HCT116 (cell line): ENCODE data around the gene GABBR2. TPM values are rescaled to one million over a fixed set of nuclear protein-coding genes. Genes with fewer than 3 reads are reported as not detected.

ENCODE experiments used
- ATAC-seq: fragments of 200-7000 bp; cut with Tn5 transposase; 2 replicates; pipeline ENCODE4 v1.9.1; 2020; ENCODE audit warnings: mild to moderate bottlenecking, moderate library complexity
- BruUV-seq: library from RNA; stranded (reverse); fragments of 400-500 nt; replicated peaks from 2 replicates; lab custom pipeline; 2021; lab: Mats Ljungman, UMichigan
- CTCF ChIA-PET: fragments of 300-600 bp; sonication (Branson Sonifier 250); formaldehyde crosslinking; loops from one replicate; lab custom pipeline; 2021; ENCODE audit warnings: antibody characterized with exemption; lab: Charles Lee
- POLR2A ChIA-PET: fragments of 300-600, 350-600 bp; sonication (Branson Sonifier 250); formaldehyde crosslinking; loops from one replicate; lab custom pipeline; 2021; ENCODE audit warnings: antibody characterized with exemption; lab: Charles Lee
- RAD21 ChIA-PET, 2 experiments: fragments of 300-600 bp; sonication (Branson Sonifier 250); formaldehyde crosslinking; loops; one replicate each; lab custom pipeline; 2023; ENCODE audit warnings: low total read pairs in 2 of 2; ENCODE audit not compliant: uncharacterized antibody in 2 of 2, unreplicated experiment in 2 of 2, low non-redundant PET in 1 of 2; lab: Charles Lee
- DNase-seq: peaks from one replicate; pipeline ENCODE4 v3.0.0-alpha.2; 2010; ENCODE audit warnings: low read depth, low spot score
- H2AFZ ChIP-seq: fragments of 200-600 bp; shearing (Covaris generic), sonication (generic); 2 replicates; pipeline ENCODE4 v1.6.1; 2017; ENCODE audit warnings: low read depth, mixed run types, mixed read lengths, antibody characterized with exemption, low read length; ENCODE audit not compliant: poor library complexity, severe bottlenecking
- H3K27ac ChIP-seq: 2 replicates; pipeline ENCODE4 v1.5.1; 2012; ENCODE audit warnings: low read depth, low read length
- H3K27me3 ChIP-seq: fragments of 200-600 bp; sonication (generic); 2 replicates; pipeline ENCODE4 v1.6.1; 2016; ENCODE audit warnings: mixed run types, low read length, mixed read lengths; ENCODE audit not compliant: insufficient read depth
- H3K36me3 ChIP-seq, 2 experiments: fragments of 200-500 bp in 1 of 2; fragments of 200-600 bp in 1 of 2; sonication (Bioruptor generic) in 1 of 2; sonication (generic) in 1 of 2; 2 replicates each; pipeline versions ENCODE4 v1.5.1 to v1.6.1; 2014 to 2016; ENCODE audit warnings: low read length in 2 of 2, inconsistent platforms in 1 of 2, mixed read lengths in 1 of 2, mixed run types in 1 of 2; ENCODE audit not compliant: insufficient read depth in 2 of 2, control insufficient read depth in 1 of 2
- H3K4me1 ChIP-seq, 2 experiments: fragments of 200-600 bp in 1 of 2; sonication (generic) in 1 of 2; 2 replicates each; pipeline versions ENCODE4 v1.5.1 to v1.6.1; 2012 to 2017; ENCODE audit warnings: low read length in 2 of 2, inconsistent platforms in 1 of 2, mild to moderate bottlenecking in 1 of 2, mixed read lengths in 1 of 2, mixed run types in 1 of 2, moderate library complexity in 1 of 2; ENCODE audit not compliant: insufficient read depth in 2 of 2, control insufficient read depth in 1 of 2
- H3K4me2 ChIP-seq: fragments of 200-600 bp; sonication (generic); 2 replicates; pipeline ENCODE4 v1.6.1; 2017; ENCODE audit warnings: mixed run types, low read length, mixed read lengths
- H3K4me3 ChIP-seq, 2 experiments: fragments of 200-600 bp in 1 of 2; sonication (generic) in 1 of 2; replicated peaks in 1 of 2; 2 replicates each; pipeline ENCODE4 v1.5.1; 2011 to 2016; ENCODE audit warnings: low read length in 2 of 2, control low read depth in 1 of 2, low read depth in 1 of 2, mild to moderate bottlenecking in 1 of 2, mixed read lengths in 1 of 2, mixed run types in 1 of 2
- H3K79me2 ChIP-seq: fragments of 200-600 bp; sonication (generic); 2 replicates; pipeline ENCODE4 v1.6.1; 2017; ENCODE audit warnings: mild to moderate bottlenecking, mixed run types, low read length, moderate library complexity, mixed read lengths; ENCODE audit not compliant: insufficient read depth
- H3K9ac ChIP-seq: fragments of 200-600 bp; sonication (generic); 2 replicates; pipeline ENCODE4 v1.6.1; 2016; ENCODE audit warnings: low read length, mixed read lengths
- H3K9me2 ChIP-seq: fragments of 200-600 bp; sonication (generic), shearing (Covaris generic); 2 replicates; pipeline ENCODE4 v1.6.1; 2017; ENCODE audit warnings: mixed run types, mild to moderate bottlenecking, moderate library complexity; ENCODE audit not compliant: insufficient read depth
- H3K9me3 ChIP-seq, 2 experiments: fragments of 200-500 bp in 1 of 2; fragments of 200-600 bp in 1 of 2; sonication (Bioruptor generic) in 1 of 2; sonication (generic) in 1 of 2; 2 replicates each; pipeline ENCODE4 v1.6.1; 2014 to 2017; ENCODE audit warnings: low read length in 2 of 2, mixed read lengths in 2 of 2, inconsistent platforms in 1 of 2, low read depth in 1 of 2, mild to moderate bottlenecking in 1 of 2, mixed run types in 1 of 2, moderate library complexity in 1 of 2; ENCODE audit not compliant: control insufficient read depth in 1 of 2, insufficient read depth in 1 of 2
- H4K20me1 ChIP-seq: fragments of 200-600 bp; sonication (generic), shearing (Covaris generic); 2 replicates; pipeline ENCODE4 v1.6.1; 2017; ENCODE audit warnings: mixed run types, mild to moderate bottlenecking, moderate library complexity; ENCODE audit not compliant: insufficient read depth
- ATF3 ChIP-seq: IDR thresholded peaks from 2 replicates; pipeline ENCODE4 v1.6.1; 2012
- CBX3 ChIP-seq: IDR thresholded peaks from 2 replicates; pipeline ENCODE4 v1.6.1; 2012; ENCODE audit warnings: low read depth
- CEBPB ChIP-seq: IDR thresholded peaks from 2 replicates; pipeline ENCODE4 v1.6.1; 2012; ENCODE audit warnings: low read depth
- CTCF ChIP-seq, 3 experiments: fragments of 200-600 bp in 1 of 3; sonication (generic) in 1 of 3; IDR thresholded peaks in 2 of 3; conservative IDR thresholded peaks in 1 of 3; 2 replicates each; pipeline ENCODE4 v1.5.1; 2012 to 2017; ENCODE audit warnings: low read depth in 2 of 3, low read length in 2 of 3, antibody characterized with exemption in 1 of 3, borderline replicate concordance in 1 of 3, control low read depth in 1 of 3, mild to moderate bottlenecking in 1 of 3, mixed read lengths in 1 of 3, mixed run types in 1 of 3, moderate library complexity in 1 of 3; ENCODE audit not compliant: insufficient read depth in 1 of 3
- EZH2 ChIP-seq: fragments of 200-600 bp; sonication (generic); IDR thresholded peaks from 2 replicates; pipeline ENCODE4 v1.6.1; 2017; ENCODE audit warnings: antibody characterized with exemption, mixed run types
- EZH2phosphoT487 ChIP-seq: fragments of 200-600 bp; IDR thresholded peaks from 2 replicates; pipeline ENCODE4 v1.6.1; 2018; ENCODE audit warnings: antibody characterized with exemption, borderline replicate concordance
- FOSL1 ChIP-seq: IDR thresholded peaks from 2 replicates; pipeline ENCODE4 v1.6.1; 2012; ENCODE audit warnings: low read depth
- JUND ChIP-seq: IDR thresholded peaks from 2 replicates; pipeline ENCODE4 v1.6.1; 2012
- POLR2A ChIP-seq: IDR thresholded peaks from 2 replicates; pipeline ENCODE4 v1.7.0; 2011; ENCODE audit warnings: borderline replicate concordance; ENCODE audit not compliant: insufficient read depth, insufficient read length; ENCODE audit errors: extremely low read depth
- POLR2AphosphoS5 ChIP-seq: IDR thresholded peaks from 2 replicates; pipeline ENCODE4 v1.6.1; 2011; ENCODE audit warnings: mild to moderate bottlenecking, low read depth, low read length, moderate library complexity
- SIN3A ChIP-seq: IDR thresholded peaks from 2 replicates; pipeline ENCODE4 v1.6.1; 2012; ENCODE audit warnings: low read depth
- SP1 ChIP-seq: IDR thresholded peaks from 2 replicates; pipeline ENCODE4 v1.6.1; 2012; ENCODE audit warnings: low read depth
- SRF ChIP-seq: IDR thresholded peaks from 2 replicates; pipeline ENCODE4 v1.6.1; 2012; ENCODE audit warnings: low read depth
- YY1 ChIP-seq: IDR thresholded peaks from 2 replicates; pipeline ENCODE4 v1.6.1; 2011; ENCODE audit warnings: low read length, low read depth, moderate library complexity, mild to moderate bottlenecking; ENCODE audit not compliant: insufficient replicate concordance; ENCODE audit errors: extremely low read depth
- ZBTB33 ChIP-seq: IDR thresholded peaks from 2 replicates; pipeline ENCODE4 v1.6.1; 2011; ENCODE audit warnings: mild to moderate bottlenecking, low read length, moderate library complexity; ENCODE audit not compliant: insufficient replicate concordance; ENCODE audit errors: extremely low read depth
- ZFX ChIP-seq: fragments of 450-650 bp; IDR thresholded peaks from 2 replicates; pipeline ENCODE4 v1.6.1; 2017
- ZNF274 ChIP-seq: fragments of 200-500 bp; sonication (Bioruptor generic); IDR thresholded peaks from 2 replicates; pipeline ENCODE4 v1.6.1; 2014; ENCODE audit warnings: mild to moderate bottlenecking, low read depth, low read length, inconsistent platforms
- intact Hi-C: fragments of 100-400 bp; cut with micrococcal nuclease; formaldehyde crosslinking; loops from 2 replicates; pipeline ENCODE4 v1.10.0; 2022
- total RNA-seq: library from RNA; stranded (reverse); gene quantifications from one replicate; pipeline ENCODE4 v1.2.1, GENCODE V29; 2021; ENCODE audit not compliant: unreplicated experiment
- TF ChIP-seq, protein P1 (sequence below): IDR thresholded peaks from 2 replicates; pipeline ENCODE4 v1.6.1; 2012

The GABBR2 gene
- total RNA-seq, 1 experiment from 2014 or later = 0.15 TPM

GRCh38 chr9:98369896-98370295, 338.8 kb downstream of the GABBR2 start:
- TF ChIP-seq, protein P1, sequence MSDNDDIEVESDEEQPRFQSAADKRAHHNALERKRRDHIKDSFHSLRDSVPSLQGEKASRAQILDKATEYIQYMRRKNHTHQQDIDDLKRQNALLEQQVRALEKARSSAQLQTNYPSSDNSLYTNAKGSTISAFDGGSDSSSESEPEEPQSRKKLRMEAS = no peak
- no peak for TF ChIP-seq EZH2phosphoT487
- TF ChIP-seq CBX3 = no peak
- TF ChIP-seq ZBTB33 = no peak
- no peak for TF ChIP-seq CEBPB
- TF ChIP-seq ATF3 = no peak
- TF ChIP-seq EZH2 = no peak
- H3K79me2 ChIP-seq = no peaks in the 10 kb centered on the region
- no peak overlapping the region for H2AFZ ChIP-seq
- peaks cover 9 to 15% of the 10 kb centered on the region in 2 experiments; a peak in 3 of 4 replicates for H3K9me3 ChIP-seq
- no peak overlapping the region for H3K4me3 ChIP-seq
- H3K4me1 ChIP-seq = peaks cover 0 to under 1% of the 10 kb centered on the region in 2 experiments; a peak in 1 of 4 replicates
- intact Hi-C loops = no loop called here
- H3K36me3 ChIP-seq = no peaks in the 10 kb centered on the region
- no TSS peak for BruUV-seq
- H3K27ac ChIP-seq = no peak overlapping the region
- no peaks in the 10 kb centered on the region for H3K27me3 ChIP-seq
- DNase-seq (no peak), ATAC-seq (no peak)
- ChIA-PET CTCF (no interaction called here), POLR2A (no interaction called here), RAD21 (no interaction called here)
- no peaks in the 10 kb centered on the region for H4K20me1 ChIP-seq
- H3K9me2 ChIP-seq = no peaks in the 10 kb centered on the region
- no peak overlapping the region for H3K9ac ChIP-seq
- H3K4me2 ChIP-seq = no peak overlapping the region

GRCh38 chr9:98369471-98369870, 339.3 kb downstream of the GABBR2 start:
- H4K20me1 ChIP-seq = no peaks in the 10 kb centered on the region
- ATAC-seq (no peak), DNase-seq (no peak)
- H3K36me3 ChIP-seq = no peaks in the 10 kb centered on the region
- intact Hi-C loops = no loop called here
- ChIA-PET POLR2A (no interaction called here), CTCF (no interaction called here), RAD21 (no interaction called here)
- H2AFZ ChIP-seq = no peak overlapping the region
- peaks cover 11 to 16% of the 10 kb centered on the region in 2 experiments; a peak in 3 of 4 replicates for H3K9me3 ChIP-seq
- no peaks in the 10 kb centered on the region for H3K4me1 ChIP-seq
- H3K79me2 ChIP-seq = no peaks in the 10 kb centered on the region
- no peaks in the 10 kb centered on the region for H3K9me2 ChIP-seq
- H3K27me3 ChIP-seq = no peaks in the 10 kb centered on the region
- no TSS peak for BruUV-seq
- H3K27ac ChIP-seq = no peak overlapping the region
- no peak overlapping the region for H3K4me3 ChIP-seq
- H3K4me2 ChIP-seq = no peak overlapping the region
- no peak overlapping the region for H3K9ac ChIP-seq
- no peak for TF ChIP-seq CEBPB
- TF ChIP-seq POLR2AphosphoS5 = no peak
- TF ChIP-seq YY1 = no peak
- no peak for TF ChIP-seq POLR2A
- no peak for TF ChIP-seq SRF
- TF ChIP-seq CBX3 = no peak
- no peak for TF ChIP-seq FOSL1
- TF ChIP-seq SIN3A = no peak
- no peak for TF ChIP-seq SP1
- no peak for TF ChIP-seq JUND
- no peak for TF ChIP-seq CTCF (IDR thresholded peaks at IDR 0.05 in 2 of 3, conservative IDR thresholded peaks at IDR 0.05 in 1 of 3; ENCODE audit: borderline replicate concordance in 1 of 3, insufficient read depth in 1 of 3, low read depth in 2 of 3, low read length in 2 of 3)
- no peak for TF ChIP-seq ZNF274
- no peak for TF ChIP-seq ZFX
